Sigmoid colon (tissue), 7 donors: ENCODE measurements around the gene PRKAB2. TPM values are rescaled to one million over a fixed set of nuclear protein-coding genes. Genes with fewer than 3 reads are reported as not detected.
A peak's percentile ranks its signal among the peaks of the same experiment; 100 is the strongest.

Experiments used
- DNase-seq: peaks from one replicate; pipeline ENCODE4 v3.0.0-alpha.2; 2019
- H3K27ac ChIP-seq, 4 donors: fragments of 200-600 bp; sonication (generic); one replicate each; pipeline ENCODE4 v1.5.1; 2016 to 2019; ENCODE audit warnings: mild to moderate bottlenecking in 1 of 4
- H3K27me3 ChIP-seq, 3 donors: fragments of 200-600 bp; sonication (generic); one replicate each; pipeline ENCODE4 v1.5.1; 2019; ENCODE audit warnings: mild to moderate bottlenecking in 1 of 3
- H3K36me3 ChIP-seq, 4 donors: fragments of 200-600 bp; sonication (generic); one replicate each; pipeline ENCODE4 v1.5.1; 2016 to 2019
- H3K4me1 ChIP-seq, 4 donors: fragments of 200-600 bp; sonication (generic); one replicate each; pipeline ENCODE4 v1.5.1; 2017 to 2019
- H3K4me3 ChIP-seq, 4 donors: fragments of 200-600 bp; sonication (generic); one replicate each; pipeline ENCODE4 v1.5.1; 2017 to 2019; ENCODE audit warnings: mild to moderate bottlenecking in 2 of 4, moderate library complexity in 1 of 4
- H3K9me3 ChIP-seq, 4 donors: fragments of 200-600 bp in 3 of 4; sonication (generic) in 3 of 4; one replicate each; pipeline versions ENCODE4 v1.5.1 to v1.6.1; 2013 to 2019
- CTCF ChIP-seq, 4 experiments: fragments of 450-650 bp in 3 of 4; fragments of 200-600 bp in 1 of 4; IDR thresholded peaks; one replicate each; pipeline ENCODE4 v1.5.1; 2016 to 2019; ENCODE audit warnings: antibody characterized with exemption in 4 of 4, mild to moderate bottlenecking in 3 of 4, moderate library complexity in 2 of 4
- EP300 ChIP-seq, 4 donors: sonication (generic); formaldehyde crosslinking; IDR thresholded peaks; one replicate each; pipeline ENCODE4 v1.6.1; 2017; ENCODE audit warnings: antibody characterized with exemption in 4 of 4
- POLR2A ChIP-seq, 2 donors: fragments of 450-650 bp; IDR thresholded peaks; one replicate each; pipeline ENCODE4 v1.6.1; 2016; ENCODE audit warnings: antibody characterized with exemption in 2 of 2, mild to moderate bottlenecking in 2 of 2, moderate library complexity in 2 of 2
- POLR2AphosphoS5 ChIP-seq, 4 donors: sonication (generic); formaldehyde crosslinking; IDR thresholded peaks; one replicate each; pipeline ENCODE4 v1.6.1; 2017; ENCODE audit warnings: antibody characterized with exemption in 4 of 4
- WGBS, 2 donors: extraction: QIAGEN DNeasy Blood & Tissue Kit; methylation state at CpG; one replicate each; pipeline ENCODE4 v1.1.7; 2013; 5-methylcytosine and 5-hydroxymethylcytosine counted together
- intact Hi-C: fragments of 100-400 bp; cut with DNase I; formaldehyde crosslinking; loops from one replicate; pipeline ENCODE4 v1.15.1; 2023
- polyA plus RNA-seq, 3 donors: library from polyadenylated mRNA; stranded (reverse); fragments of 200-250 nt; gene quantifications; one replicate each; pipeline ENCODE4 v1.2.3, GENCODE V29; 2013
- total RNA-seq, 4 donors: library from RNA; depleted of rRNA; stranded (reverse); fragments of >200 nt; gene quantifications; one replicate each; pipeline ENCODE4 v1.1.0, GENCODE V29; 2016
- donor health status: healthy with polysubstance abuse.
- donor health status: Bipolar disorder and iron deficiency.
- donor health status: healthy.

PRKAB2 gene
- total and polyA plus RNA-seq, 7 donors, result 5.4 to 40.3 (median 33.5) TPM

- H3K27ac ChIP-seq, result no peak overlapping the region
- no peaks in the 10 kb centered on the region for H3K4me1 ChIP-seq
- 93 to 95% methylated on average over 2 of the region's 2 CpGs for WGBS, 2 donors
- intact Hi-C loops, result no loop called here
- no peak for TF ChIP-seq EP300 (IDR thresholded peaks at IDR 0.05)
- no peak for TF ChIP-seq POLR2AphosphoS5 (IDR thresholded peaks at IDR 0.05)
- TF ChIP-seq POLR2A (IDR thresholded peaks at IDR 0.05), result no peak
- no peak for TF ChIP-seq CTCF (IDR thresholded peaks at IDR 0.05)
- H3K36me3 ChIP-seq, result no peaks in the 10 kb centered on the region
- no peaks in the 10 kb centered on the region for H3K27me3 ChIP-seq
- DNase-seq, result no peak
- H3K4me3 ChIP-seq, result no peak overlapping the region
- no peaks in the 10 kb centered on the region for H3K9me3 ChIP-seq
Measured at GRCh38 chr1:147189514-147189913, 17.2 kb upstream of the PRKAB2 start.

- intact Hi-C loops, result no loop called here
- WGBS, 2 donors, result 94% methylated on average over 2 of the region's 2 CpGs
- no peak for TF ChIP-seq EP300 (IDR thresholded peaks at IDR 0.05)
- Histone ChIP-seq H3K36me3 (no peaks in the 10 kb centered on the region), H3K27me3 (no peaks in the 10 kb centered on the region), H3K9me3 (no peaks in the 10 kb centered on the region), H3K27ac (no peak overlapping the region), H3K4me3 (no peak overlapping the region), H3K4me1 (no peaks in the 10 kb centered on the region)
- DNase-seq, result no peak
Measured at GRCh38 chr1:147185432-147185831, 13.2 kb upstream of the PRKAB2 start.

- no peak for TF ChIP-seq POLR2A (IDR thresholded peaks at IDR 0.05)
- TF ChIP-seq CTCF (IDR thresholded peaks at IDR 0.05), result no peak
- Histone ChIP-seq H3K4me1 (peaks cover 0 to 20% (median 3%) of the 10 kb centered on the region in 4 donors), H3K27ac (no peak overlapping the region), H3K36me3 (peaks cover 0 to 4% (median 0%) of the 10 kb centered on the region in 4 donors), H3K9me3 (no peaks in the 10 kb centered on the region), H3K27me3 (no peaks in the 10 kb centered on the region), H3K4me3 (peak overlapping the region in 3 of 4 donors; percentile 9 to 21 (median 19))
- intact Hi-C loops, result no loop called here
- WGBS, 2 donors, result 46 to 50% methylated on average over 36 of the region's 36 CpGs
- DNase-seq, result no peak
Measured at GRCh38 chr1:147177611-147178380, 5.5 kb upstream of the PRKAB2 start.

- 0 to 1% methylated on average over 32 of the region's 32 CpGs for WGBS, 2 donors
- intact Hi-C loops, result loop anchor here (1.0 kb wide), 2 partner anchors 54 to 71 kb away; partner anchors contain the start of genes CHD1L and FMO5
- TF ChIP-seq POLR2AphosphoS5 (IDR thresholded peaks at IDR 0.05) (no peak), POLR2A (IDR thresholded peaks at IDR 0.05) (no peak)
- DNase-seq, result no peak
- H3K36me3 ChIP-seq, result peaks cover 0 to 9% (median under 1%) of the 10 kb centered on the region in 4 donors
- no peaks in the 10 kb centered on the region for H3K9me3 ChIP-seq
- no peaks in the 10 kb centered on the region for H3K27me3 ChIP-seq
- peaks cover 0 to 51% (median 42%) of the 10 kb centered on the region in 4 donors for H3K4me1 ChIP-seq
- peak overlapping the region; percentile 71 to 97 (median 76) for H3K4me3 ChIP-seq
- peak overlapping the region; percentile 91 to 96 (median 95) for H3K27ac ChIP-seq
Measured at GRCh38 chr1:147171399-147172167, 687 bp downstream of the PRKAB2 start.

GRCh38 chr1:147169840-147170674 lies 2.2 kb downstream of the PRKAB2 start:
- H3K36me3 ChIP-seq, result peaks cover 0 to 20% (median 2%) of the 10 kb centered on the region in 4 donors
- H3K27me3 ChIP-seq, result no peaks in the 10 kb centered on the region
- no peak for DNase-seq
- 82 to 84% methylated on average over 6 of the region's 6 CpGs for WGBS, 2 donors
- H3K4me1 ChIP-seq, result peaks cover 0 to 54% (median 42%) of the 10 kb centered on the region in 4 donors
- no peak for TF ChIP-seq CTCF (IDR thresholded peaks at IDR 0.05)
- no peak for TF ChIP-seq POLR2AphosphoS5 (IDR thresholded peaks at IDR 0.05)
- no peak for TF ChIP-seq EP300 (IDR thresholded peaks at IDR 0.05)
- no peak for TF ChIP-seq POLR2A (IDR thresholded peaks at IDR 0.05)
- H3K27ac ChIP-seq, result peak overlapping the region in 3 of 4 donors; percentile 91 to 96 (median 94)
- H3K4me3 ChIP-seq, result peak overlapping the region in 2 of 4 donors; percentile 78 to 97
- intact Hi-C loops, result no loop called here
- no peaks in the 10 kb centered on the region for H3K9me3 ChIP-seq
